Measurements from ENCODE around the gene SIRT6.

The SIRT6 gene

GRCh38 chr19:4183967-4184717, 1.8 kb upstream of the SIRT6 start:
- no peak for DNase-seq (ENCODE audit: low read depth)
- TF ChIP-seq CTCF (conservative IDR thresholded peaks at IDR 0.05; ENCODE audit: control insufficient read depth, insufficient read depth, low read depth, low read length): no peak
- H3K4me3 ChIP-seq (ENCODE audit: control insufficient read depth, low read depth, low read length): no peak overlapping the region

DNA sequence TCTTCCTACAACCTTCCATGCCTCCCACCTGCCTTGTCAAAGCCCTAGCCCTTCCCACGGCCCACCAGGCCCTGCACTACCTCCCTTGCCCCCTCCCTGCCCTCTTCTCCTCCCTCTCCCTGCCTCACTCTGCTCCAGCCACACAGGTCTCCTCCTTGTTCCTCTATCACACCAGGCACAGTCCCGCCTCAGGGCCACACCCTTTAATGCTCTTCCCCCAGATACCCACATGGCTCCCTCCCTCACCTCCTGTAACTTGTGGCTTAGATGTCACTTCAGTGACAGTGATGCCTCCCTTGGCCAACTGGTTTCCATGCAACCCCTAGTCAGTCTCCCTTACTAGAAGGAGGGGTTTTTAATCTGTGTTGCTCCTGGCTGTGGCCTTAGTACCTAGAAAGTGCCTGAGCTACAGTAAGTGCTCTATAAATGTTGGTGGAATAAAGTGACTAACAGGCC, 1.3 kb downstream of the SIRT6 start:
- no peak for TF ChIP-seq CTCF (conservative IDR thresholded peaks at IDR 0.05; ENCODE audit: control insufficient read depth, insufficient read depth, low read depth, low read length)
- H3K4me3 ChIP-seq (ENCODE audit: control insufficient read depth, low read depth, low read length): no peak overlapping the region
- DNase-seq (ENCODE audit: low read depth): no peak

- TF ChIP-seq CTCF (conservative IDR thresholded peaks at IDR 0.05; ENCODE audit: control insufficient read depth, insufficient read depth, low read depth, low read length): no peak
- no peak for DNase-seq (ENCODE audit: low read depth)
- H3K4me3 ChIP-seq (ENCODE audit: control insufficient read depth, low read depth, low read length): no peak overlapping the region
Measured at GRCh38 chr19:4178990-4179389, 3.4 kb downstream of the SIRT6 start.

DNA sequence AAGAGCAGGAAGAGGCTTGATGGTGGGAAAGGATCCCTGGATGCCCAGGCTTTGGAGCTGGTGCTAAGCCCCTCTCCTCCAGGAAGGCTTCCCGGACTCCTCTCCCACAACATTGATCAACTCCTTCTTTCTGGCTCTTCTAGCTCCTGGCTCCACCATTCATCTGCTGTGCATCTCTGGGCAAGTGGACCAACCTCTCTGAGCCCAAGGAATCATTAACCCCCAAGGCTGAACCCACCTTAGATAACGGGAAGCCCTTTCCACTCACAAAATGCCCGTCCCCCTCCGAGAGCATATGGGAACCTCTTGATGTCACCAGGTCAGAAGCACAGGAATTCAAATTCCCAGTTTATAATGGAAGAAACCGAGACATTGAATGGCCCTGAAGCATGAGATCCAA, 5.2 kb downstream of the SIRT6 start:
- DNase-seq (ENCODE audit: low read depth): no peak
- TF ChIP-seq CTCF (conservative IDR thresholded peaks at IDR 0.05; ENCODE audit: control insufficient read depth, insufficient read depth, low read depth, low read length): no peak
- no peak overlapping the region for H3K4me3 ChIP-seq (ENCODE audit: control insufficient read depth, low read depth, low read length)

DNA sequence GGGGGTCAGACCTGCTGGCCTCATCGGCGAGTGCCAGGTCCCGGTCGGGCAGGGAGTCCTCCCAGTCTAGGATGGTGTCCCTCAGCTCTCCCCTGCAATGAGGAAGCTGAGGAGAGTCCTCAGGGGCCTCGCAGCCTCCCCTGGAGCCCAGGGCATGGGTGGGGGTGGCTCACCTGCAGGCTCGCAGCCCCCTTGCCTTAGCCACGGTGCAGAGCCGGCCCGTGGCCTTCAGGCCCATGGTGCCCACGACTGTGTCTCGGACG, 6.8 kb downstream of the SIRT6 start:
- no peak for DNase-seq (ENCODE audit: low read depth)
- TF ChIP-seq CTCF (conservative IDR thresholded peaks at IDR 0.05; ENCODE audit: control insufficient read depth, insufficient read depth, low read depth, low read length): no peak
- no peak overlapping the region for H3K4me3 ChIP-seq (ENCODE audit: control insufficient read depth, low read depth, low read length)

- DNase-seq (ENCODE audit: low read depth): no peak
- no peak overlapping the region for H3K4me3 ChIP-seq (ENCODE audit: control insufficient read depth, low read depth, low read length)
- TF ChIP-seq CTCF (conservative IDR thresholded peaks at IDR 0.05; ENCODE audit: control insufficient read depth, insufficient read depth, low read depth, low read length): no peak
Measured at GRCh38 chr19:4174895-4175668, 7.3 kb downstream of the SIRT6 start.
